H9 (cell line): ENCODE data around the gene SMCO3. TPM values are rescaled to one million over a fixed set of nuclear protein-coding genes. Genes with fewer than 3 reads are reported as not detected.

Experiments used
- DNase-seq: peaks from one replicate; pipeline ENCODE4 v3.0.0-alpha.2; 2017
- H2AFZ ChIP-seq: one replicate; pipeline ENCODE4 v1.6.1; 2013; ENCODE audit warnings: mild to moderate bottlenecking, low read length, control low read depth, moderate library complexity
- H2AK5ac ChIP-seq: 2 replicates; pipeline ENCODE4 v1.6.1; 2013; ENCODE audit warnings: low read length, control low read depth, mixed read lengths; ENCODE audit not compliant: insufficient read length
- H2BK120ac ChIP-seq: one replicate; pipeline ENCODE4 v1.6.1; 2013; ENCODE audit warnings: low read depth, mild to moderate bottlenecking, low read length, control low read depth, inconsistent platforms; ENCODE audit not compliant: poor library complexity, severe bottlenecking
- H2BK12ac ChIP-seq: 2 replicates; pipeline ENCODE4 v1.6.1; 2013; ENCODE audit warnings: low read length, control low read depth, mixed read lengths, low read depth; ENCODE audit not compliant: insufficient read length
- H2BK15ac ChIP-seq: 2 replicates; pipeline ENCODE4 v1.6.1; 2013; ENCODE audit warnings: low read depth, low read length, control low read depth
- H2BK20ac ChIP-seq: one replicate; pipeline ENCODE4 v1.6.1; 2013; ENCODE audit warnings: low read depth, mild to moderate bottlenecking, low read length, control low read depth, inconsistent platforms; ENCODE audit not compliant: poor library complexity, severe bottlenecking
- H2BK5ac ChIP-seq: 2 replicates; pipeline ENCODE4 v1.6.1; 2013; ENCODE audit warnings: low read length, control low read depth, mixed read lengths; ENCODE audit not compliant: insufficient read length
- H3K14ac ChIP-seq: 2 replicates; pipeline ENCODE4 v1.6.1; 2013; ENCODE audit warnings: low read length, control low read depth; ENCODE audit not compliant: insufficient read depth
- H3K18ac ChIP-seq: 2 replicates; pipeline ENCODE4 v1.6.1; 2013; ENCODE audit warnings: low read depth, mild to moderate bottlenecking, mixed read lengths, low read length, control low read depth; ENCODE audit not compliant: insufficient read length
- H3K23ac ChIP-seq: 2 replicates; pipeline ENCODE4 v1.6.1; 2013; ENCODE audit warnings: low read length, control low read depth, mixed read lengths, low read depth; ENCODE audit not compliant: insufficient read length
- H3K23me2 ChIP-seq: 2 replicates; pipeline ENCODE4 v1.6.1; 2013; ENCODE audit warnings: low read depth, mild to moderate bottlenecking, mixed read lengths, low read length, control low read depth; ENCODE audit not compliant: insufficient read length, poor library complexity, severe bottlenecking
- H3K27ac ChIP-seq: 2 replicates; pipeline ENCODE4 v1.5.1; 2013; ENCODE audit warnings: low read length, control low read depth, mixed read lengths, low read depth; ENCODE audit not compliant: insufficient read length
- H3K27me3 ChIP-seq: 2 replicates; pipeline ENCODE4 v1.6.1; 2013; ENCODE audit warnings: low read length, control low read depth, inconsistent platforms; ENCODE audit not compliant: insufficient read depth
- H3K4ac ChIP-seq: 2 replicates; pipeline ENCODE4 v1.6.1; 2013; ENCODE audit warnings: low read depth, mild to moderate bottlenecking, control low read depth, inconsistent platforms, low read length, moderate library complexity
- H3K4me1 ChIP-seq: 2 replicates; pipeline ENCODE4 v1.6.1; 2013; ENCODE audit warnings: low read length, control low read depth, inconsistent platforms; ENCODE audit not compliant: insufficient read depth
- H3K4me2 ChIP-seq: 2 replicates; pipeline ENCODE4 v1.6.1; 2013; ENCODE audit warnings: low read length, control low read depth, mixed read lengths; ENCODE audit not compliant: insufficient read length, insufficient read depth
- H3K56ac ChIP-seq: 2 replicates; pipeline ENCODE4 v1.6.1; 2013; ENCODE audit warnings: low read depth, mild to moderate bottlenecking, mixed read lengths, low read length, control low read depth; ENCODE audit not compliant: insufficient read length
- H3K79me1 ChIP-seq: 2 replicates; pipeline ENCODE4 v1.6.1; 2013; ENCODE audit warnings: low read depth, mild to moderate bottlenecking, moderate library complexity, low read length, control low read depth, inconsistent platforms; ENCODE audit not compliant: insufficient read depth, poor library complexity, severe bottlenecking
- H3K79me2 ChIP-seq: 2 replicates; pipeline ENCODE4 v1.6.1; 2013; ENCODE audit warnings: low read length, control low read depth, inconsistent platforms; ENCODE audit not compliant: insufficient read depth
- H3K9ac ChIP-seq: 2 replicates; pipeline ENCODE4 v1.6.1; 2013; ENCODE audit warnings: low read length, control low read depth, mixed read lengths; ENCODE audit not compliant: insufficient read length; ENCODE audit errors: extremely low read depth
- H3K9me3 ChIP-seq: one replicate; pipeline ENCODE4 v1.6.1; 2013; ENCODE audit warnings: low read depth, low read length, inconsistent platforms; ENCODE audit not compliant: control insufficient read depth
- H3T11ph ChIP-seq: one replicate; pipeline ENCODE4 v1.6.1; 2013; ENCODE audit warnings: mild to moderate bottlenecking, low read length, control low read depth, inconsistent platforms
- H4K20me1 ChIP-seq: one replicate; pipeline ENCODE4 v1.6.1; 2013; ENCODE audit not compliant: control insufficient read depth, insufficient read length, insufficient read depth
- H4K5ac ChIP-seq: 2 replicates; pipeline ENCODE4 v1.6.1; 2013; ENCODE audit warnings: low read depth, mild to moderate bottlenecking, mixed read lengths, low read length, control low read depth; ENCODE audit not compliant: insufficient read length
- H4K8ac ChIP-seq: replicated peaks from 2 replicates; pipeline ENCODE4 v1.6.1; 2013; ENCODE audit warnings: low read length, control low read depth, mixed read lengths, low read depth; ENCODE audit not compliant: insufficient read length
- H4K91ac ChIP-seq: 2 replicates; pipeline ENCODE4 v1.6.1; 2013; ENCODE audit warnings: low read depth, mild to moderate bottlenecking, moderate library complexity, mixed read lengths, low read length, control low read depth; ENCODE audit not compliant: insufficient read length
- H3K27ac Mint-ChIP-seq, 3 experiments: 2 replicates in 2 of 3; 3 replicates in 1 of 3; pipeline ENCODE4 v1.8.0; 2020 to 2021; ENCODE audit warnings: mixed read lengths in 3 of 3, mild to moderate bottlenecking in 1 of 3, moderate library complexity in 1 of 3
- H3K27me3 Mint-ChIP-seq: 2 replicates; pipeline ENCODE4 v1.8.0; 2021; ENCODE audit warnings: low read depth, mild to moderate bottlenecking, moderate library complexity, mixed read lengths
- H3K36me3 Mint-ChIP-seq, 3 experiments: 2 replicates in 2 of 3; 3 replicates in 1 of 3; pipeline ENCODE4 v1.8.0; 2020 to 2021; ENCODE audit warnings: low read depth in 3 of 3, mixed read lengths in 3 of 3; ENCODE audit not compliant: insufficient read depth in 1 of 3
- H3K4me1 Mint-ChIP-seq, 2 experiments: 2 replicates each; pipeline ENCODE4 v1.8.0; 2020; ENCODE audit warnings: mixed read lengths in 2 of 2
- H3K4me3 Mint-ChIP-seq, 2 experiments: 2 replicates in 1 of 2; 3 replicates in 1 of 2; pipeline ENCODE4 v1.8.0; 2020 to 2021; ENCODE audit warnings: mild to moderate bottlenecking in 2 of 2, mixed read lengths in 2 of 2, moderate library complexity in 1 of 2
- H3K9me3 Mint-ChIP-seq, 2 experiments: 2 replicates in 1 of 2; 3 replicates in 1 of 2; pipeline ENCODE4 v1.8.0; 2020; ENCODE audit warnings: mild to moderate bottlenecking in 2 of 2, mixed read lengths in 2 of 2, moderate library complexity in 1 of 2
- WGBS: extraction: QIAGEN DNeasy Blood & Tissue Kit; methylation state at CpG from one replicate; pipeline ENCODE4 v1.1.7; 2013; ENCODE audit warnings: missing lambda C conversion rate, low lambda C conversion rate, mixed read lengths; ENCODE audit not compliant: insufficient read length; ENCODE audit errors: extremely low coverage; 5-methylcytosine and 5-hydroxymethylcytosine counted together
- total RNA-seq: library from RNA; stranded (reverse); gene quantifications from 2 replicates; pipeline ENCODE4 v1.2.1, GENCODE V29; 2021
- TF ChIP-seq, protein P1 (sequence below): fragments of 200-600 bp; sonication (generic); conservative IDR thresholded peaks from 3 replicates; pipeline ENCODE4 v1.8.0; 2021; ENCODE audit warnings: antibody characterized with exemption, mild to moderate bottlenecking

Gene SMCO3
- total RNA-seq, 1 experiment from 2014 or later = not detected

DNA sequence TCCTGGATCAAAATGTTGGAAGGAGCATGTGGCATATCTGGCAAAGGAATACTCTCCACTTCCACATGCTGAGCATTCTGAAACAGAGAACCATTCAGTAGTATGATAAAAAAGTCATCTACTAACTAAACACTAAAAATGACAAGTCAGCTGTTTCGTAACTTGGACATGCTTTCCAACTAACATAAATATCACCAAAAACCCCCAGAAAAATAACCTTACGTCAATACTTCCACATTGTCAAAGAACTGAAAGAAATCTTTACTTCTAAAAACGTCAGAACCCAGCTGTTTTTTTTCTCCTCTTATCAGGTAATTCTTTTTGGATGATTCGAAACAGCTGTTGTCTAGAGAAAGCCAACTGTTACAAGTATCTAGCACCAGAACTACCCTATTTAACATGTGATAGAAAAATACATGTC lies 18.9 kb downstream of the SMCO3 start:
- H3K4ac ChIP-seq = no peak overlapping the region
- no peaks in the 10 kb centered on the region for H3K9me3 ChIP-seq
- peaks cover 4% of the 10 kb centered on the region for H3K79me2 ChIP-seq
- H2AFZ ChIP-seq = no peak overlapping the region
- no peak overlapping the region for H3K27ac Mint-ChIP-seq
- H3K4me2 ChIP-seq = no peak overlapping the region
- H3K23me2 ChIP-seq = no peaks in the 10 kb centered on the region
- no peak overlapping the region for H2BK120ac ChIP-seq
- H3K4me1 Mint-ChIP-seq = no peaks in the 10 kb centered on the region
- no peak for DNase-seq
- H3K14ac ChIP-seq = no peak overlapping the region
- H3K4me3 Mint-ChIP-seq = no peak overlapping the region
- peaks cover 3% of the 10 kb centered on the region for H3K79me1 ChIP-seq
- no peak overlapping the region for H3K23ac ChIP-seq
- no peak overlapping the region for H2BK20ac ChIP-seq
- peaks cover 45 to 83% (median 81%) of the 10 kb centered on the region in 3 experiments for H3K36me3 Mint-ChIP-seq
- H3T11ph ChIP-seq = no peak overlapping the region
- no peak overlapping the region for H4K91ac ChIP-seq
- no peaks in the 10 kb centered on the region for H4K20me1 ChIP-seq
- H3K27me3 ChIP-seq = no peaks in the 10 kb centered on the region
- no peaks in the 10 kb centered on the region for H3K4me1 ChIP-seq
- WGBS = 100% methylated on average over 1 of the region's 4 CpGs
- H2AK5ac ChIP-seq = no peak overlapping the region
- H3K9ac ChIP-seq = no peak overlapping the region
- H4K8ac ChIP-seq = no peak overlapping the region
- H2BK5ac ChIP-seq = no peak overlapping the region
- H3K56ac ChIP-seq = no peak overlapping the region
- no peak overlapping the region for H3K27ac ChIP-seq
- H3K9me3 Mint-ChIP-seq = no peaks in the 10 kb centered on the region
- H3K18ac ChIP-seq = no peak overlapping the region
- H3K27me3 Mint-ChIP-seq = no peaks in the 10 kb centered on the region
- H4K5ac ChIP-seq = no peak overlapping the region
- TF ChIP-seq, protein P1, sequence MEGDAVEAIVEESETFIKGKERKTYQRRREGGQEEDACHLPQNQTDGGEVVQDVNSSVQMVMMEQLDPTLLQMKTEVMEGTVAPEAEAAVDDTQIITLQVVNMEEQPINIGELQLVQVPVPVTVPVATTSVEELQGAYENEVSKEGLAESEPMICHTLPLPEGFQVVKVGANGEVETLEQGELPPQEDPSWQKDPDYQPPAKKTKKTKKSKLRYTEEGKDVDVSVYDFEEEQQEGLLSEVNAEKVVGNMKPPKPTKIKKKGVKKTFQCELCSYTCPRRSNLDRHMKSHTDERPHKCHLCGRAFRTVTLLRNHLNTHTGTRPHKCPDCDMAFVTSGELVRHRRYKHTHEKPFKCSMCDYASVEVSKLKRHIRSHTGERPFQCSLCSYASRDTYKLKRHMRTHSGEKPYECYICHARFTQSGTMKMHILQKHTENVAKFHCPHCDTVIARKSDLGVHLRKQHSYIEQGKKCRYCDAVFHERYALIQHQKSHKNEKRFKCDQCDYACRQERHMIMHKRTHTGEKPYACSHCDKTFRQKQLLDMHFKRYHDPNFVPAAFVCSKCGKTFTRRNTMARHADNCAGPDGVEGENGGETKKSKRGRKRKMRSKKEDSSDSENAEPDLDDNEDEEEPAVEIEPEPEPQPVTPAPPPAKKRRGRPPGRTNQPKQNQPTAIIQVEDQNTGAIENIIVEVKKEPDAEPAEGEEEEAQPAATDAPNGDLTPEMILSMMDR = no peak
- H2BK15ac ChIP-seq = no peak overlapping the region
- H2BK12ac ChIP-seq = no peak overlapping the region
